C4-2B (cell line): ENCODE data around the gene NPPA.

Source experiments
- H3K27ac ChIP-seq: fragments of 450-650 bp; 2 replicates; pipeline ENCODE4 v1.5.1; 2017
- ZFX ChIP-seq: fragments of 450-650 bp; IDR thresholded peaks from 2 replicates; pipeline ENCODE4 v1.6.1; 2017
- TF ChIP-seq, protein P1 (sequence below): fragments of 450-650 bp; conservative IDR thresholded peaks from 2 replicates; pipeline ENCODE4 v1.5.1; 2017; ENCODE audit warnings: mild to moderate bottlenecking

The NPPA gene

DNA sequence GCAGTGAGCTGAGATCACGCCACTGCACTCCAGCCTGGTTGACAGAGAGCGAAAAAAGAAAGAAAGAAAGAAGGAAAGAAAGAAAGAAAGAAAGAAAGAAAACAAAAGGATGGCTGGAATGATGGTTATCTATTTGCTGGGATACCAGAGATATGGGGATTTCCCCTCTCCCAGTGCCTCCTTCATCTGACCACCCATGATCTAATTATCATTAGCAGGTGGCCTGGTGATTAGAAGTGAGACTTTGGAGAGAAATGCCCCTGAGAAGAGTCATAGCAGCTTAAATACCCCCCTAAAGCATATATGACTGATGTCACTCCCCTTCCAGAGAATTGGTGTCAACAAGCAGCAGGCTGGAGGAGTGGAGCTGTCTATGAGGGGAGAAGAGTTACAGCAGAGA, 12.5 kb upstream of the NPPA start:
- no peak overlapping the region for H3K27ac ChIP-seq
- TF ChIP-seq, protein P1, sequence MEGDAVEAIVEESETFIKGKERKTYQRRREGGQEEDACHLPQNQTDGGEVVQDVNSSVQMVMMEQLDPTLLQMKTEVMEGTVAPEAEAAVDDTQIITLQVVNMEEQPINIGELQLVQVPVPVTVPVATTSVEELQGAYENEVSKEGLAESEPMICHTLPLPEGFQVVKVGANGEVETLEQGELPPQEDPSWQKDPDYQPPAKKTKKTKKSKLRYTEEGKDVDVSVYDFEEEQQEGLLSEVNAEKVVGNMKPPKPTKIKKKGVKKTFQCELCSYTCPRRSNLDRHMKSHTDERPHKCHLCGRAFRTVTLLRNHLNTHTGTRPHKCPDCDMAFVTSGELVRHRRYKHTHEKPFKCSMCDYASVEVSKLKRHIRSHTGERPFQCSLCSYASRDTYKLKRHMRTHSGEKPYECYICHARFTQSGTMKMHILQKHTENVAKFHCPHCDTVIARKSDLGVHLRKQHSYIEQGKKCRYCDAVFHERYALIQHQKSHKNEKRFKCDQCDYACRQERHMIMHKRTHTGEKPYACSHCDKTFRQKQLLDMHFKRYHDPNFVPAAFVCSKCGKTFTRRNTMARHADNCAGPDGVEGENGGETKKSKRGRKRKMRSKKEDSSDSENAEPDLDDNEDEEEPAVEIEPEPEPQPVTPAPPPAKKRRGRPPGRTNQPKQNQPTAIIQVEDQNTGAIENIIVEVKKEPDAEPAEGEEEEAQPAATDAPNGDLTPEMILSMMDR, result no peak
- TF ChIP-seq ZFX, result no peak

GRCh38 chr1:11858968-11859871, 11.6 kb upstream of the NPPA start:
- no peak overlapping the region for H3K27ac ChIP-seq

GRCh38 chr1:11858613-11858967, 11.0 kb upstream of the NPPA start, which contains the start of gene NPPB:
Gene NPPB (minus strand): TSS chr1:11858945. CDS start chr1:11858833, 112 bp downstream.
- TF ChIP-seq, protein P1, result no peak
- no peak for TF ChIP-seq ZFX
- no peak within 1 kb of the TSS for H3K27ac ChIP-seq

More at GRCh38 chr1:11858968-11859871, 11.6 kb upstream of the NPPA start:
- TF ChIP-seq, protein P1, result no peak; the same call in 1 of the 2 replicates
- TF ChIP-seq ZFX, result no peak

DNA sequence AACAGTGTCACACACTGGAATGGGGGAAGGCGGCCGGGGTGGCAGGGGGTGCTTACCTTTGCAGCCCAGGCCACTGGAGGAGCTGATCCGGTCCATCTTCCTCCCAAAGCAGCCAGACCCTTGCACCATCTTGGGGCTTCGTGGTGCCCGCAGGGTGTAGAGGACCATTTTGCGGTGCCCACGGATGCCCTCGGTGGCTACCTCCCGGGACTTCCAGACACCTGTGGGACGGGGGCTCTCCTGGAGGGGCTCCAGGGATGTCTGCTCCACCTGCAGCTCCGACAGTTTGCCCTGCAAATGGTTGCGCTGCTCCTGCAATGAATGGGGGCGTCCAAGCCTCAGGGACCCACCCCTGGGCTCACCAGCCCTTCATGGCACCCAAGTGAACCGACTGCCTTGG, 10.6 kb upstream of the NPPA start:
- no peak overlapping the region for H3K27ac ChIP-seq
- TF ChIP-seq, protein P1, result no peak
- TF ChIP-seq ZFX, result no peak

- no peak overlapping the region for H3K27ac ChIP-seq
- TF ChIP-seq, protein P1, result no peak
- no peak for TF ChIP-seq ZFX
Observed at GRCh38 chr1:11857164-11857851, 9.7 kb upstream of the NPPA start.

DNA sequence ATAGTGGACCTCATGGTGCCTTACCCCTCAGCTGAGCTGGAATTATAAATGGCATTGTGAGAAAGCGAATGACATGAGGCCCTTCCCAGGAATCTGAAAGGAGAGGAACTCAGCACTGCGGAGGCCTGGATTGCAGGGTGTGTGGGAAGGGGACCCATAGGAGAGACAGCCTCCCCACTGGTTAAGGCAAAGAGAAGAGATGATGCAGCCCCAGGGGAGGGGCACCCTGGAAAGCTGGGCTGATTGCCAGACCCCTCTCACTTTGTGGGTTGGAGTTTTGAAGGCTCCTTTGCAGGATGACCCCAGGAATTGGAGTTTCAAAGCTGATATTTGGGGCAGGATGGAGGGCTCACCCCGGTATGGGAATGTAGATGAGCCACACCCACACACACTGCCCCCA, 9.1 kb upstream of the NPPA start:
- H3K27ac ChIP-seq, result no peak overlapping the region
- TF ChIP-seq, protein P1, result no peak
- TF ChIP-seq ZFX, result no peak

- TF ChIP-seq, protein P1, result no peak
- TF ChIP-seq ZFX, result no peak
- H3K27ac ChIP-seq, result no peak overlapping the region
Observed at GRCh38 chr1:11855430-11855829, 7.8 kb upstream of the NPPA start.
